HepG2 (cell line): Measurements from ENCODE around the gene GPR42. TPM values are rescaled to one million over a fixed set of nuclear protein-coding genes. Genes with fewer than 3 reads are reported as not detected.

ENCODE experiments used
- ATAC-seq: fragments of 200-7000 bp; cut with Tn5 transposase; 3 replicates; pipeline ENCODE4 v1.9.1; 2020; ENCODE audit warnings: mild to moderate bottlenecking, moderate library complexity
- BruUV-seq: library from RNA; stranded (reverse); fragments of 400-500 nt; replicated peaks from 2 replicates; lab custom pipeline; 2021; lab: Mats Ljungman, UMichigan
- CTCF ChIA-PET: fragments of 300-600 bp; formaldehyde crosslinking; extraction: SDS; loops from one replicate; lab custom pipeline; 2021; ENCODE audit warnings: low total read pairs, inconsistent platforms, low intra/inter-chr PET ratio; lab: Yijun Ruan, JAX
- POLR2A ChIA-PET: fragments of 350-600 bp; sonication (Branson Sonifier 250); formaldehyde crosslinking; loops from one replicate; lab custom pipeline; 2020; ENCODE audit warnings: antibody characterized with exemption, inconsistent platforms; lab: Yijun Ruan, JAX
- DNase-seq: peaks from one replicate; pipeline ENCODE4 v3.0.0-alpha.2; 2015; ENCODE audit warnings: low spot score
- FAIRE-seq: peaks from 3 replicates; lab custom pipeline; 2011; peaks lifted over from hg19 to GRCh38; lab: Jason Lieb, UNC
- H2AFZ ChIP-seq: one replicate; pipeline ENCODE4 v1.6.1; 2011; ENCODE audit warnings: low read length, inconsistent platforms
- H3K27ac ChIP-seq: fragments of 300-600 bp; 3 replicates; pipeline ENCODE4 v1.8.0; 2011; ENCODE audit warnings: mixed run types, mild to moderate bottlenecking, mixed read lengths, low read length, inconsistent platforms; ENCODE audit not compliant: insufficient read depth; ENCODE audit errors: extremely low read length
- H3K27me3 ChIP-seq, 2 experiments: fragments of 200-600 bp in 1 of 2; 2 replicates in 1 of 2; 3 replicates in 1 of 2; pipeline versions ENCODE4 v1.6.0 to v1.8.0; 2011; ENCODE audit warnings: low read length in 2 of 2, mild to moderate bottlenecking in 2 of 2, moderate library complexity in 2 of 2, inconsistent platforms in 1 of 2; ENCODE audit not compliant: insufficient read depth in 2 of 2, control insufficient read depth in 1 of 2
- H3K36me3 ChIP-seq, 2 experiments: fragments of 200-600 bp in 1 of 2; replicated peaks in 1 of 2; 2 replicates in 1 of 2; 3 replicates in 1 of 2; pipeline versions ENCODE4 v1.5.1 to v1.8.0; 2011; ENCODE audit warnings: low read length in 2 of 2, inconsistent platforms in 1 of 2; ENCODE audit not compliant: insufficient read depth in 2 of 2, control insufficient read depth in 1 of 2
- H3K4me1 ChIP-seq: 2 replicates; pipeline ENCODE4 v1.5.1; 2012; ENCODE audit warnings: low read length, inconsistent platforms; ENCODE audit not compliant: insufficient read depth
- H3K4me2 ChIP-seq: 2 replicates; pipeline ENCODE4 v1.6.0; 2011; ENCODE audit warnings: low read depth, low read length, inconsistent platforms
- H3K4me3 ChIP-seq, 3 experiments: fragments of 200-600 bp in 1 of 3; sonication (generic), shearing (Covaris generic) in 1 of 3; replicated peaks in 1 of 3; 2 replicates each; pipeline ENCODE4 v1.5.1; 2011 to 2016; ENCODE audit warnings: low read length in 3 of 3, inconsistent platforms in 2 of 3, low read depth in 2 of 3, mild to moderate bottlenecking in 2 of 3, control low read depth in 1 of 3, mixed read lengths in 1 of 3; ENCODE audit not compliant: insufficient read depth in 1 of 3
- H3K79me2 ChIP-seq: one replicate; pipeline ENCODE4 v1.6.1; 2011; ENCODE audit warnings: low read length, inconsistent platforms; ENCODE audit not compliant: insufficient read depth
- H3K9ac ChIP-seq: 2 replicates; pipeline ENCODE4 v1.6.0; 2011; ENCODE audit warnings: mild to moderate bottlenecking, low read depth, low read length, inconsistent platforms; ENCODE audit not compliant: insufficient read depth
- H3K9me3 ChIP-seq: 2 replicates; pipeline ENCODE4 v1.5.1; 2012; ENCODE audit warnings: mild to moderate bottlenecking, low read length
- H4K20me1 ChIP-seq: 2 replicates; pipeline ENCODE4 v1.6.0; 2011; ENCODE audit warnings: inconsistent platforms, mild to moderate bottlenecking, low read length, moderate library complexity; ENCODE audit not compliant: insufficient read depth
- CBX5 ChIP-seq: sonication (generic); formaldehyde crosslinking; IDR thresholded peaks from 2 replicates; pipeline ENCODE4 v1.4.0; 2020; ENCODE audit warnings: missing genetic modification reagents, borderline replicate concordance
- DPF2 ChIP-seq: sonication (generic); formaldehyde crosslinking; IDR thresholded peaks from 2 replicates; pipeline ENCODE4 v1.4.0; 2020; ENCODE audit warnings: mild to moderate bottlenecking, low read depth, missing genetic modification reagents, borderline replicate concordance
- ERF ChIP-seq: IDR thresholded peaks from 2 replicates; pipeline ENCODE4 v1.6.1; 2018; ENCODE audit warnings: missing biosample characterization, missing genetic modification reagents
- FLYWCH1 ChIP-seq: sonication (generic); formaldehyde crosslinking; IDR thresholded peaks from 2 replicates; pipeline ENCODE4 v1.8.1; 2023; ENCODE audit warnings: mild to moderate bottlenecking, missing genetic modification reagents
- MATR3 ChIP-seq: sonication (generic); formaldehyde crosslinking; IDR thresholded peaks from 2 replicates; pipeline ENCODE4 v1.4.0; 2020; ENCODE audit warnings: missing genetic modification reagents
- ONECUT2 ChIP-seq: sonication (generic); formaldehyde crosslinking; IDR thresholded peaks from 2 replicates; pipeline ENCODE4 v1.4.0; 2020; ENCODE audit warnings: missing genetic modification reagents
- RXRA ChIP-seq: sonication (generic); formaldehyde crosslinking; IDR thresholded peaks from 2 replicates; pipeline ENCODE4 v1.5.1; 2020; ENCODE audit warnings: missing genetic modification reagents
- SALL2 ChIP-seq: sonication (generic); formaldehyde crosslinking; IDR thresholded peaks from 2 replicates; pipeline ENCODE4 v1.8.1; 2023; ENCODE audit warnings: mild to moderate bottlenecking, missing genetic modification reagents, inconsistent platforms
- SP5 ChIP-seq: IDR thresholded peaks from 2 replicates; pipeline ENCODE4 v1.6.1; 2016; ENCODE audit warnings: low read depth, borderline replicate concordance
- ZFX ChIP-seq: sonication (generic); formaldehyde crosslinking; IDR thresholded peaks from 2 replicates; pipeline ENCODE4 v1.4.0; 2020; ENCODE audit warnings: mild to moderate bottlenecking, low read depth, missing genetic modification reagents, moderate library complexity
- ZIK1 ChIP-seq: sonication (generic); formaldehyde crosslinking; IDR thresholded peaks from 2 replicates; pipeline ENCODE4 v1.5.0; 2020; ENCODE audit warnings: mild to moderate bottlenecking, low read depth, missing genetic modification reagents, borderline replicate concordance
- ZKSCAN8 ChIP-seq: IDR thresholded peaks from 2 replicates; pipeline ENCODE4 v1.6.1; 2016; ENCODE audit warnings: borderline replicate concordance, missing genetic modification reagents, missing compliant biosample characterization
- ZNF234 ChIP-seq: sonication (generic); formaldehyde crosslinking; conservative IDR thresholded peaks from 2 replicates; pipeline ENCODE4 v1.5.1; 2020; ENCODE audit warnings: mild to moderate bottlenecking, missing genetic modification reagents
- ZNF337 ChIP-seq: sonication (generic); formaldehyde crosslinking; IDR thresholded peaks from 2 replicates; pipeline ENCODE4 v1.5.1; 2020; ENCODE audit warnings: missing genetic modification reagents, low read depth, mild to moderate bottlenecking, borderline replicate concordance
- ZNF660 ChIP-seq: sonication (generic); formaldehyde crosslinking; IDR thresholded peaks from 2 replicates; pipeline ENCODE4 v1.5.1; 2020; ENCODE audit warnings: mild to moderate bottlenecking, low read depth, missing genetic modification reagents, borderline replicate concordance
- WGBS: methylation state at CpG from one replicate; pipeline ENCODE4 v1.1.6; 2017; ENCODE audit warnings: low lambda C conversion rate; 5-methylcytosine and 5-hydroxymethylcytosine counted together
- in situ Hi-C: cut with HindIII; loops from 2 replicates; pipeline ENCODE4 v1.10.0; 2017; ENCODE audit warnings: low pct_unique_long_range_greater_than_20kb; ENCODE audit not compliant: extremely low pct_ligation_motif_present
- intact Hi-C: fragments of 100-400 bp; cut with micrococcal nuclease; formaldehyde crosslinking; loops from one replicate; pipeline ENCODE4 v1.10.0; 2022; ENCODE audit not compliant: unreplicated experiment
- polyA plus RNA-seq, 8 experiments: library from polyadenylated mRNA; depleted of rRNA in 3 of 8; stranded (reverse) in 7 of 8; unstranded in 1 of 8; fragments of >200 nt; fragmentation: Illumina TruSeq in 4 of 8; extraction: Trizol in 4 of 8; gene quantifications; 2 replicates each; pipeline versions ENCODE4 v1.2.1 to v1.2.3, GENCODE V29; 2011 to 2016; ENCODE audit warnings: low read depth in 4 of 8, missing spikeins in 1 of 8, mixed read lengths in 1 of 8; ENCODE audit not compliant: insufficient read depth in 1 of 8
- total RNA-seq, 5 experiments: library from RNA; depleted of rRNA; stranded (reverse); fragments of >200 nt; fragmentation: Illumina TruSeq; extraction: Trizol; gene quantifications; 2 replicates each; pipeline ENCODE4 v1.2.3, GENCODE V29; 2016; ENCODE audit warnings: low read depth in 1 of 5
- TF ChIP-seq, protein P1 (sequence below): sonication (generic); formaldehyde crosslinking; IDR thresholded peaks from 2 replicates; pipeline ENCODE4 v1.9.0; 2021; ENCODE audit warnings: missing genetic modification reagents, borderline replicate concordance
- TF ChIP-seq, protein P2 (sequence below): sonication (generic); formaldehyde crosslinking; IDR thresholded peaks from 2 replicates; pipeline ENCODE4 v1.4.0; 2020; ENCODE audit warnings: missing genetic modification reagents
- TF ChIP-seq, protein P3 (sequence below): IDR thresholded peaks from 2 replicates; pipeline ENCODE4 v1.6.1; 2016; ENCODE audit warnings: low read depth

The GPR42 gene
- total and polyA plus RNA-seq, 2 of the 13 experiments (the other 11 are each of a cell fraction or from before 2014, with no cell fraction given) = not detected

DNA sequence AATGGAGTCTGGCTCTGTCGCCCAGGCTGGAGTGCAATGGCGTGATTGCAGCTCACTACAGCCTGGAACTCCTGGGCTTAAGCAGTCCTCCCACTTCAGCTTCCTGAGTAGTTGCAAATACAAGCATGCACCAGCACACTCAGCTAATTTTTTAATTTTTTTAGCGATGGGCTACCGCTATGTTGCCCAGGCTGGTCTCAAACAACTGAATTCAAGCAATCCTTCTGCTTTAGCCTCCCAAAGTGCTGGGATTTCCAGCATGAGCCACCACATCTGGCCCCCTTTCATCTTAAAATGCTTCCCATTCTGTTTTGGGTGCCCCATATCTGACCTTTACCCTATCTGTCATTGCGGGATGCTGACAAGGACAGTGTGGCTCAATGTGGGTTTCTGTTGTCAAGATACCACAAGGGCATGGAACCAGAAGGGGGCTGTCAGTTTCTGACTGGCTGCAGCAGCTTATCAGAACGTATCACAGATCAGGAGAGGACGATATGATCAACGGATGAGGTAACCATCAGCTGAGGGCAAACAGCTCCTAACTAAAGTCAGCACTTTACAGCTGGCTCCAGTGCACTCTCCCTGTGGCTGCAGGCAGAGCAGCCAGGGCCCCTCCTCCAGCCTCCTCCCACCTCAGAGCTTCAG lies 32.4 kb downstream of the GPR42 start:
- FAIRE-seq = no peak

More for the DNA sequence above, 32.4 kb downstream of the GPR42 start:
- in situ Hi-C loops (no loop called here), intact Hi-C loops (no loop called here)
- H3K27me3 ChIP-seq = peaks cover 4 to 10% of the 10 kb centered on the region in 2 experiments; a peak in 3 of 5 replicates
- no peaks in the 10 kb centered on the region for H4K20me1 ChIP-seq
- H3K36me3 ChIP-seq = no peaks in the 10 kb centered on the region
- H3K27ac ChIP-seq = no peak overlapping the region
- H3K4me2 ChIP-seq = 0 out of 2 replicates have a peak overlapping the region, but pooled peaks have one; percentile 23
- H3K4me3 ChIP-seq = no peak overlapping the region
- no peak overlapping the region for H2AFZ ChIP-seq
- H3K4me1 ChIP-seq = peaks cover 32% of the 10 kb centered on the region
- ATAC-seq (no peak), DNase-seq (no peak)
- BruUV-seq = no TSS peak
- TF ChIP-seq ZIK1 (CRISPR knock-in tag) = no peak
- TF ChIP-seq DPF2 = no peak
- TF ChIP-seq SP5 (CRISPR knock-in tag) = no peak
- TF ChIP-seq FLYWCH1 (CRISPR knock-in tag) = no peak
- TF ChIP-seq, protein P1, sequence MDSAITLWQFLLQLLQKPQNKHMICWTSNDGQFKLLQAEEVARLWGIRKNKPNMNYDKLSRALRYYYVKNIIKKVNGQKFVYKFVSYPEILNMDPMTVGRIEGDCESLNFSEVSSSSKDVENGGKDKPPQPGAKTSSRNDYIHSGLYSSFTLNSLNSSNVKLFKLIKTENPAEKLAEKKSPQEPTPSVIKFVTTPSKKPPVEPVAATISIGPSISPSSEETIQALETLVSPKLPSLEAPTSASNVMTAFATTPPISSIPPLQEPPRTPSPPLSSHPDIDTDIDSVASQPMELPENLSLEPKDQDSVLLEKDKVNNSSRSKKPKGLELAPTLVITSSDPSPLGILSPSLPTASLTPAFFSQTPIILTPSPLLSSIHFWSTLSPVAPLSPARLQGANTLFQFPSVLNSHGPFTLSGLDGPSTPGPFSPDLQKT = no peak
- no peak for TF ChIP-seq ZFX (CRISPR knock-in tag)
- TF ChIP-seq ZKSCAN8 (CRISPR knock-in tag) = no peak
- TF ChIP-seq ERF = no peak
- TF ChIP-seq RXRA (CRISPR knock-in tag) = no peak
- TF ChIP-seq, protein P2, sequence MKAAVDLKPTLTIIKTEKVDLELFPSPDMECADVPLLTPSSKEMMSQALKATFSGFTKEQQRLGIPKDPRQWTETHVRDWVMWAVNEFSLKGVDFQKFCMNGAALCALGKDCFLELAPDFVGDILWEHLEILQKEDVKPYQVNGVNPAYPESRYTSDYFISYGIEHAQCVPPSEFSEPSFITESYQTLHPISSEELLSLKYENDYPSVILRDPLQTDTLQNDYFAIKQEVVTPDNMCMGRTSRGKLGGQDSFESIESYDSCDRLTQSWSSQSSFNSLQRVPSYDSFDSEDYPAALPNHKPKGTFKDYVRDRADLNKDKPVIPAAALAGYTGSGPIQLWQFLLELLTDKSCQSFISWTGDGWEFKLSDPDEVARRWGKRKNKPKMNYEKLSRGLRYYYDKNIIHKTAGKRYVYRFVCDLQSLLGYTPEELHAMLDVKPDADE (CRISPR knock-in tag) = no peak
- TF ChIP-seq ZNF234 = no peak
- TF ChIP-seq CBX5 = no peak
- no peak for TF ChIP-seq ZNF660 (CRISPR knock-in tag)
- no peak for TF ChIP-seq ONECUT2
- TF ChIP-seq ZNF337 (CRISPR knock-in tag) = no peak
- TF ChIP-seq SALL2 = no peak
- TF ChIP-seq, protein P3, sequence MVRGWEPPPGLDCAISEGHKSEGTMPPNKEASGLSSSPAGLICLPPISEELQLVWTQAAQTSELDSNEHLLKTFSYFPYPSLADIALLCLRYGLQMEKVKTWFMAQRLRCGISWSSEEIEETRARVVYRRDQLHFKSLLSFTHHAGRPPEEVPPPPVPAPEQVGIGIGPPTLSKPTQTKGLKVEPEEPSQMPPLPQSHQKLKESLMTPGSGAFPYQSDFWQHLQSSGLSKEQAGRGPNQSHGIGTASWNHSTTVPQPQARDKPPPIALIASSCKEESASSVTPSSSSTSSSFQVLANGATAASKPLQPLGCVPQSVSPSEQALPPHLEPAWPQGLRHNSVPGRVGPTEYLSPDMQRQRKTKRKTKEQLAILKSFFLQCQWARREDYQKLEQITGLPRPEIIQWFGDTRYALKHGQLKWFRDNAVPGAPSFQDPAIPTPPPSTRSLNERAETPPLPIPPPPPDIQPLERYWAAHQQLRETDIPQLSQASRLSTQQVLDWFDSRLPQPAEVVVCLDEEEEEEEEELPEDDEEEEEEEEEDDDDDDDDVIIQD = no peak
- TF ChIP-seq MATR3 = no peak
- ChIA-PET CTCF (no interaction called here), POLR2A (no interaction called here)
- no peaks in the 10 kb centered on the region for H3K79me2 ChIP-seq
- WGBS = 64% methylated on average over 6 of the region's 8 CpGs
- no peaks in the 10 kb centered on the region for H3K9me3 ChIP-seq
- no peak overlapping the region for H3K9ac ChIP-seq
